Kidney capillary endothelial cell (primary cell): ENCODE data around the gene MED26.
"Not testable (repeated sequence)": the region's sequence is repeated elsewhere in the genome, so short reads cannot be mapped to it uniquely, and the experiment has no call there.

Experiments
- DNase-seq: peaks from one replicate; pipeline ENCODE4 v3.0.0-alpha.2; 2018; ENCODE audit warnings: low spot score

MED26 gene

GRCh38 chr19:16573296-16573695, 54.7 kb downstream of the MED26 start:
- no peak for DNase-seq

- peak; percentile 91 for DNase-seq
Measured at GRCh38 chr19:16572332-16573211, 55.4 kb downstream of the MED26 start, which contains the start of gene SLC35E1. TSS of gene SLC35E1 (minus strand) at chr19:16572415. CDS start at chr19:16572364, 51 bp downstream.

GRCh38 chr19:16571822-16572331, 56.1 kb downstream of the MED26 start:
- DNase-seq = peak; percentile 24

GRCh38 chr19:16571283-16571682, 56.7 kb downstream of the MED26 start:
- DNase-seq = no peak

- no peak for DNase-seq
Measured at GRCh38 chr19:16569609-16570320, 58.2 kb downstream of the MED26 start.

GRCh38 chr19:16566702-16567101, 61.3 kb downstream of the MED26 start:
- no peak for DNase-seq

GRCh38 chr19:16566161-16566560, 61.8 kb downstream of the MED26 start:
- DNase-seq = no peak

- no peak for DNase-seq
Measured at GRCh38 chr19:16564842-16565241, 63.2 kb downstream of the MED26 start.

GRCh38 chr19:16562608-16563025, 65.4 kb downstream of the MED26 start:
- DNase-seq = no peak

- no peak for DNase-seq
Measured at GRCh38 chr19:16561382-16561781, 66.6 kb downstream of the MED26 start.

- no peak for DNase-seq
Measured at GRCh38 chr19:16559780-16560276, 68.2 kb downstream of the MED26 start.

GRCh38 chr19:16554776-16555175, 73.2 kb downstream of the MED26 start:
- no peak for DNase-seq

GRCh38 chr19:16551902-16552301, 76.1 kb downstream of the MED26 start:
- DNase-seq = not testable (repeated sequence)

GRCh38 chr19:16548956-16549355, 79.0 kb downstream of the MED26 start:
- no peak for DNase-seq

- no peak for DNase-seq
Measured at GRCh38 chr19:16544473-16545231, 83.4 kb downstream of the MED26 start.

GRCh38 chr19:16543734-16544133, 84.3 kb downstream of the MED26 start:
- DNase-seq = not testable (repeated sequence)

GRCh38 chr19:16542910-16543472, 85.0 kb downstream of the MED26 start:
- no peak for DNase-seq

GRCh38 chr19:16542045-16542909, 85.7 kb downstream of the MED26 start, which contains the start of gene CHERP:
TSS of gene CHERP (minus strand) at chr19:16542437. CDS start at chr19:16542378, 59 bp downstream.
- DNase-seq = peak; percentile 91

GRCh38 chr19:16541526-16542044, 86.4 kb downstream of the MED26 start:
- DNase-seq = peak; percentile 48

GRCh38 chr19:16540948-16541347, 87.1 kb downstream of the MED26 start:
- no peak for DNase-seq
